ACHN (cell line): ENCODE measurements around the gene SNORC.
A peak's percentile ranks its signal among the peaks of the same experiment; 100 is the strongest.
"Not testable (repeated sequence)": the region's sequence is repeated elsewhere in the genome, so short reads cannot be mapped to it uniquely, and the experiment has no call there.

Experiments used
- DNase-seq: peaks from one replicate; pipeline ENCODE4 v3.0.0-alpha.2; 2015
- in situ Hi-C: cut with HindIII; loops from 2 replicates; pipeline ENCODE4 v1.10.0; 2017; ENCODE audit warnings: low sequenced_read_pairs, low pct_ligation_motif_present, low pct_unique_long_range_greater_than_20kb

Gene SNORC

DNA sequence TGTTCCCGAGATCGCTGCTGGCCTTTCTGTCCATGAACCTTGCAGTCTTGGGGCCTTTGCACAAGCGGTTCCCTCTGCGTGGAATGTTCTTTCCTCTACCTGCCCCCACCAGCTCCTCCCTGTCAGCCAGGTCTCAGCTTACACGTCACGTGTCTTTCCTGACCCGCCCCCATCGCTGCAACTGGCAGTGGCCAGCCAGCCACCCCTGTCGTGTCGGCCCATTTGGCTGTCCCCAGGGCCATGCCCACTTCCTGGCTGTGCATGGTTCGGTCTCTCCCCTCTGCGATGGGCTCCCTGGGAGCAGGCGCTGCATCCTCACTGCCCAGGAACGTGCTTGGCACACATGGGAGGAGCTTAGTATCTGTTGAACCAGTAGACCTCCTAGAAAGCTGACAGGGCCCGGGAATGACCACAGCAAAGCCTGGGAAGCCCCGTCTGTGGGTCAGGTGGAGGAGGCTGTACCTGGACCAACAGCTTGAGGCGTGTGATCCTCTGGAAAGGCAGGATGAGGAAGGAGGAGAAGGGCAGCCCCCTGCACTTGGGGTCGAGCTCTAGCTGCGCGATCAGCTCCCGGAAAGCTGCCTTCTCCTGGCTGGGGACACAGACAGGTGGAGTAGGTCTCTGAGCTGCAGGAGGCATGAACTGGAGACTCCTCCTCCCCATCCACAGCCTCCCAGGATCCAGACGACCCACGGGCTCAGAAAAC, 21.0 kb downstream of the SNORC start:
- DNase-seq, result peak; percentile 53
- in situ Hi-C loops, result no loop called here

DNA sequence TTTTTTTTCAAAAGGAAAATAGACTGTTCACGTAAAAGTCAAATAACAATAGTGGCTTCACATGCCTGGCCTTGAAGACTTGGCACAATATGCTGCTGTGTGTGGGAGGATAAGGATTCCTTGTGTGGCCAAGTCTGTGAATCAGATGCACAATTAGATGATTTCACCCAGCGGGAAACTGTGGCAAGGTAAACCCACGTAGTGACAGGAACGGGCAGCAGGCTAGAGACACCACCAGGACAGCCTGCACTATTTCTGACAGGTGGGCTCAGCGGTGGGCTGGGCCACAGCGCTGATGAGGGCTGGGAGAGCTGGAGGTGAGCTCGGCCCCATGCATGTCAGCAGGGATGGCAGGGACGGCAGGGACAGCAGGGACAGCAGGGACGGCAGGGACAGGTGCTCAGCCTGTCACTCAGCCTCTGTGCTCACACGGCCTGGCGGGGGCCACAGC, 21.6 kb downstream of the SNORC start:
- in situ Hi-C loops, result no loop called here
- no peak for DNase-seq

- in situ Hi-C loops, result no loop called here
- no peak for DNase-seq
Measured at GRCh38 chr2:232892221-232892620, 22.2 kb downstream of the SNORC start.

- in situ Hi-C loops, result no loop called here
- no peak for DNase-seq
Measured at GRCh38 chr2:232892843-232893242, 22.8 kb downstream of the SNORC start.

GRCh38 chr2:232893834-232894233, 23.8 kb downstream of the SNORC start:
- no peak for DNase-seq
- in situ Hi-C loops, result no loop called here

GRCh38 chr2:232894251-232894650, 24.2 kb downstream of the SNORC start:
- no peak for DNase-seq
- in situ Hi-C loops, result no loop called here

DNA sequence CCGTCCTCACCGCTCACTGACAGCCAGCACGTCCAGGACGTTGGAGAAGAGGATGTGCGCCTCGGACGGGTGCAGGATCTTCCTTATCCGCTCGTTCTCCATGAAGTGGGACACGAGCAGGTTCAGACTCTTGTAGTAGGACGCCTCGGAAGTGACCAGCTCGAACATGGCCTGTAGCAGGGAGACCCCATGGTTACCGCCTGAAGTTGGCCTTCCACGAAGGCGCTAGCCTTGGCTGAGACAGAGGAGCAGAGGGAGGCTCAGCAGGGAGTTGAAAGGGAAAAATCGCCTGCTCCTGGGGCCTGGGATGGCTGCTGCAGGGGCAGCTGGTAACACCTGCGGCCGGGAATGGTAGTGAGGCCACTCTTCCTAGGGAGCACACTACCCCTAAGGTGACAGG, 24.7 kb downstream of the SNORC start:
- in situ Hi-C loops, result no loop called here
- no peak for DNase-seq

- in situ Hi-C loops, result no loop called here
Measured at GRCh38 chr2:232896111-232896510, 26.0 kb downstream of the SNORC start.

DNA sequence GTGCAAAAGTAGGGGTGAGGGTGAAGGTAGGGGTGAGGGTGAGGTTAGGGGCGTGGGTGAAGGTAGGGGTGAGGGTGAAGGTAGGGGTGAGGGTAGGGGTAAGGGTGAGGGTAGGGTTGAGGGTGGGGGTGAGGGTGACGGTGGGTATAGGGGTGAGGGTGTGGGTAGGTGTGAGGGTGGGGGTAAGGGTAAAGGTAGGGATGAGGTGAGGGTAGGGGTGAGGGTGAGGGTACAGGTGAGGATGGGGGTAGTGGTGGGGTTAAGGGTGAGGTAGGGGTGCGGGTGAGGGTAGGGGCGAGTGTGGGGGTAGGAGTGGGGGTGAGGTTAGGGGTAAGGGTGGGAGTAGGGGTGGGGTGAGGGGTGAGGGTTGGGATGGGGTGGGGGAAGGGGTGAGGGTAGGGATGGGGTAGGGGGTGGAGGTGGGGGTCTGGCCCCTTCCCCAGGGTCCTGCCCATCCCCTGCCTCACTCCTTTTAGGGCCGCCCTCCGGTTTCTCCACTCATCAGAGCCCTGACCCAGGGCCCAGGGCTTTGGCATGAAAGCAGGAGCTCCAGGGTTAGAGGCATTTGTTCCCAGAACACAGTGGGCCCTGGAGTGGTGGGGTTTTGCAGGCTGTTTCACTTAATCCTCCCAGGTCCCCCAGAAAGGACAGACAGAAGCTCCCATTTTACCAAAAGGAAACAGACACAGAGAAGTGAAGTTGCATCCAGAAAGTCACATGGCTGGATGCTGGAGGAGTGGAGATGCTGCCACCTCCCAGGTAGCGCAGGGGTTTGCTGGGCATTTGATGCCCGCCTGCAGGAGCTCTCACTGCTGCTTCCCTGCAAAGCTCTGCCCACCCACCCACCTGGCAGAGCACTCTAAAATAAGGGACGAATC, 26.9 kb downstream of the SNORC start:
- in situ Hi-C loops, result no loop called here
- DNase-seq, result no peak

More at GRCh38 chr2:232896111-232896510, 26.0 kb downstream of the SNORC start:
- no peak for DNase-seq

- no peak for DNase-seq
- in situ Hi-C loops, result no loop called here
Measured at GRCh38 chr2:232897598-232898408, 27.7 kb downstream of the SNORC start.

GRCh38 chr2:232898592-232899543, 28.8 kb downstream of the SNORC start:
- in situ Hi-C loops, result no loop called here
- DNase-seq, result no peak

DNA sequence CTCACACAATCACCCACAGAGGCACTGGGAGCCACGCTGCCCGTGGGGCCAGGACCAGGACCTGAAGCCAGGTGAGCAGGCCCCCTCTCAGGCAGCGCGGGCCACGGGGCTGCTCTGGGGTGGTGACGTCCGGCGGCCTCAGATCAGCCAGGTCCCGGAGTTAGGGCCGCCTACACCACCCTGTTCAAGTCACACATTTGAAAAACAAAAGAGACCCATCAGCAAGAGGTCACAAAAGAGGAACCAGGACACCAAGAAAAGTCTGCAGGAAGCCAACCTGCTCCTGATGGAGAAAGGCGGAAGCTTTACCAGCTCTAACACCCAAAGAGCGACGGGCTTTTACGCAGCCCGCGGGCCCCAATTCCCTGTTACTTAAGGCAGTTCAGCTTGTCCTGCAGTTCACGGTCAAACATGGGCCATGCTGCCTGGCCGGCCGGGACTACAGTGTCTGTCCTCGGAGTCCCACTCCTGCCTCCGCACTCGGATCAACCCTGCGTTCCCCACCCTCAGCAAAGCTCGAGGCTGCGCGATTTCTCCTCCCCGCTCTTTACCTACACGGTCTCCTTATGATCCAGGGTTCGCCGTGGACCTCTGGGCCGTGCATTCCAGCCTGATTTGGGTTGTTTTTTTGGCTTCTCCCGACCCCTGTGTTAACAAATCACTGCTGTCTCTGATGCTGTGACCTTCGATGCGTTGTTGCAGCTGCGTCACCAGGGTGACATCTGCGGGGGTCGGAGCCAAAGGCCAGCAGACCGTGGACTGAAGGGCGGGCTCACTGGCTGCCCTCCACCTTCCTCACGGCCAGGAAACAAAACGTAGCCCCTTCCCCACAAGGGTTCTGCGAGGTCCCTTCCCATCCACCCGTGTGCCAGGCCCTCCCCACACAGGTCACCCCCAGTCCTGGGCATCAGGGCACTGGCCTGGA, 31.0 kb downstream of the SNORC start:
- in situ Hi-C loops, result no loop called here
- DNase-seq, result no peak

DNA sequence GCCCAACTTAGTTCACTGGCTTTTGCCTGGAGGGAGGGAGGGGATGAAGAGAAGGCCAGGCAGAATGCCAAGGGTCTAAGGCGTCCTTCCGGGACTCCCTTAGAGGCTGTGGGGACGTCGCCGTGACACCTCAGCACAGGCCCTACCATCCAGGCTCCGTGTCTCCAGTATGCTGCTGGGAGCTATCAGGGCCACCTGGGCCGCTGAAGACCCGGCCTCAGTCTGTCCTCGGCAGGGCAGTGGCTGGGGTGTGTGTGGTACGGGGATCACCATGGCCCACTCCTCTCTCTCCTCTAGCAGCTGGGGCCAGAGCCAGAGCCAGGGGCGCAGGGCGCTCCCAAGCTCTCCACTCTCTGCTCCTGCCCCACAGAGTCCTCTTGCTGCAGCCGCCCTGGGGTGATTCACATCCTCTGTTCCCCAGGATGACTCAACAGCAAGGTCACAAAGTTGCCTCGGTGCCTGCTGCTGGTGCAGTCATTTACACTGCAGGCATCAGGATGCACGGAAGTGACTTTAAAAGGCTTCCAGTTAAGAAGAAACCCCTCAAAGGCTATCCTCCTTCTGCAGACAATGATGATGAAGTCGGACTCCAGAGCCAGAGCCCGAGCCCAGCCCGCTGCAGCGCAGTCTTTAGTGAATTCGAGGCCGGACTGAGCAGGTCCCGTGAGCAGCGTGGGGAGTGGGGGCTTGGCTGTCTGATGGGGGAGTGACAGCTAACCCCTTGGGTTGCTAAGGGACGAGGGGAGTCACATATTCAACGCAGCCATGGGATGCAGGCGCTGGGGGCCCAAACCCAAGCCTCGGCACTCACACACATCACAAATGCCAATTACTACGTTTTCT, 31.9 kb downstream of the SNORC start:
- in situ Hi-C loops, result no loop called here
- peak; percentile 91 for DNase-seq

DNA sequence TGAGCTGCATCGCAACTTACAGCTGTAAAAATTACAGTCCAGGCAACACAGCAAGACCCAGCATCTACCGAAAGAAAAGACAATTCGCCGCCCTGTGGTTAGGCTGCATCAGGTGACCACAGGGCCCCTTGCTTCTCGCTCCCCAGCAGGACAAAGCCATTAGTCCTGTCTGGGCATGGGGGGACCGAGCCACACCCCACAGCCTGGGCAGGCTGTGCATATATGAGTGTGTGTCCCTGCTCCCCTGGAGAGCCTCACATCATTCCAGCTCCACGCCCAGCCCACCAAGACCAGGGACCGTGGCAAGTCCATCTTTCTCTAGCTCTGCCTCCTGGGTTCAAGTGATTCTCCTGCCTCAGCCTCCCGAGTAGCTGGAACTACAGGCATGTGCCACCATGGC, 33.9 kb downstream of the SNORC start:
- no peak for DNase-seq
- in situ Hi-C loops, result no loop called here

GRCh38 chr2:232906867-232907717, 37.0 kb downstream of the SNORC start:
- in situ Hi-C loops, DNase-seq: not testable (repeated sequence)
